ENCODE measurements around the gene BCAP31.
"Not testable (repeated sequence)": the region's sequence is repeated elsewhere in the genome, so short reads cannot be mapped to it uniquely, and the experiment has no call there.

The BCAP31 gene

GRCh38 chrX:153762626-153763173, 38.5 kb upstream of the BCAP31 start:
- no peak for DNase-seq (ENCODE audit: low spot score)

- no peak for DNase-seq (ENCODE audit: low spot score)
Observed at GRCh38 chrX:153761863-153762262, 37.7 kb upstream of the BCAP31 start.

GRCh38 chrX:153755136-153755535, 30.9 kb upstream of the BCAP31 start:
- no peak for DNase-seq (ENCODE audit: low spot score)

GRCh38 chrX:153750127-153750774, 26.1 kb upstream of the BCAP31 start:
- DNase-seq (ENCODE audit: low spot score) = no peak

- DNase-seq (ENCODE audit: low spot score) = not testable (repeated sequence)
Observed at GRCh38 chrX:153749017-153749416, 24.8 kb upstream of the BCAP31 start.

- DNase-seq (ENCODE audit: low spot score) = not testable (repeated sequence)
Observed at GRCh38 chrX:153746991-153747390, 22.8 kb upstream of the BCAP31 start.

GRCh38 chrX:153746359-153746758, 22.2 kb upstream of the BCAP31 start:
- no peak for DNase-seq (ENCODE audit: low spot score)

GRCh38 chrX:153745067-153745433, 20.9 kb upstream of the BCAP31 start:
- DNase-seq (ENCODE audit: low spot score) = not testable (repeated sequence)

GRCh38 chrX:153744210-153745066, 20.3 kb upstream of the BCAP31 start:
- DNase-seq (ENCODE audit: low spot score) = no peak

- DNase-seq (ENCODE audit: low spot score) = not testable (repeated sequence)
Observed at GRCh38 chrX:153743468-153744209, 19.5 kb upstream of the BCAP31 start.

GRCh38 chrX:153742796-153743467, 18.7 kb upstream of the BCAP31 start:
- not testable (repeated sequence) for DNase-seq (ENCODE audit: low spot score)

GRCh38 chrX:153742111-153742510, 17.9 kb upstream of the BCAP31 start:
- DNase-seq (ENCODE audit: low spot score) = not testable (repeated sequence)

GRCh38 chrX:153741446-153741845, 17.3 kb upstream of the BCAP31 start:
- no peak for DNase-seq (ENCODE audit: low spot score)

- DNase-seq (ENCODE audit: low spot score) = no peak
Observed at GRCh38 chrX:153740631-153741222, 16.5 kb upstream of the BCAP31 start.

GRCh38 chrX:153739754-153740486, 15.7 kb upstream of the BCAP31 start:
- no peak for DNase-seq (ENCODE audit: low spot score)

- DNase-seq (ENCODE audit: low spot score) = no peak
Observed at GRCh38 chrX:153738056-153738605, 13.9 kb upstream of the BCAP31 start.

GRCh38 chrX:153736871-153737441, 12.8 kb upstream of the BCAP31 start:
- DNase-seq (ENCODE audit: low spot score) = no peak

- no peak for DNase-seq (ENCODE audit: low spot score)
Observed at GRCh38 chrX:153736071-153736820, 12.1 kb upstream of the BCAP31 start.

GRCh38 chrX:153735274-153735673, 11.1 kb upstream of the BCAP31 start:
- no peak for DNase-seq (ENCODE audit: low spot score)
